K562 (cell line): ENCODE data around the gene ECHDC3. TPM values are rescaled to one million over a fixed set of nuclear protein-coding genes. Genes with fewer than 3 reads are reported as not detected.

Experiments
- BHLHE40 ChIP-seq: IDR thresholded peaks from 2 replicates; pipeline ENCODE4 v1.6.1; 2011; ENCODE audit warnings: low read length, improper control_type of control experiment
- C11orf30 ChIP-seq: fragments of 450-650 bp; IDR thresholded peaks from 2 replicates; pipeline ENCODE4 v1.6.1; 2016; ENCODE audit warnings: low read depth, mild to moderate bottlenecking
- FOXK1 ChIP-seq: sonication (generic); formaldehyde crosslinking; IDR thresholded peaks from 2 replicates; pipeline ENCODE4 v1.8.0; 2022; ENCODE audit warnings: missing genetic modification reagents, mild to moderate bottlenecking, borderline replicate concordance
- JUN ChIP-seq, 2 experiments: sonication (generic) in 1 of 2; formaldehyde crosslinking in 1 of 2; IDR thresholded peaks; 2 replicates each; pipeline versions ENCODE4 v1.6.1 to v1.8.0; 2012 to 2022; ENCODE audit warnings: borderline replicate concordance in 2 of 2, mild to moderate bottlenecking in 2 of 2, improper control_type of control experiment in 1 of 2, low read depth in 1 of 2, low read length in 1 of 2, missing genetic modification reagents in 1 of 2
- KHSRP ChIP-seq: fragments of 450-650 bp; IDR thresholded peaks from 2 replicates; pipeline ENCODE4 v1.6.1; 2017
- NCOR1 ChIP-seq: fragments of 450-650 bp; IDR thresholded peaks from 2 replicates; pipeline ENCODE4 v1.6.1; 2016; ENCODE audit warnings: mild to moderate bottlenecking, moderate library complexity
- SAFB2 ChIP-seq: fragments of 200-400 bp; formaldehyde crosslinking; IDR thresholded peaks from 2 replicates; pipeline ENCODE4 v1.6.1; 2018; ENCODE audit warnings: borderline replicate concordance, low read length, low read depth, moderate library complexity; ENCODE audit not compliant: severe bottlenecking
- SMARCA4 ChIP-seq: fragments of 450-650 bp; IDR thresholded peaks from 2 replicates; pipeline ENCODE4 v1.6.1; 2016
- TAF7 ChIP-seq: fragments of 450-650 bp; IDR thresholded peaks from 2 replicates; pipeline ENCODE4 v1.6.1; 2016; ENCODE audit warnings: missing genetic modification characterization, missing compliant biosample characterization
- ZKSCAN8 ChIP-seq: fragments of 200-800 bp; sonication (Bioruptor generic); IDR thresholded peaks from 2 replicates; pipeline ENCODE4 v1.6.1; 2016; ENCODE audit warnings: missing genetic modification characterization, missing compliant biosample characterization
- ZNF12 ChIP-seq: sonication (generic); formaldehyde crosslinking; IDR thresholded peaks from 2 replicates; pipeline ENCODE4 v1.4.0; 2020; ENCODE audit warnings: mild to moderate bottlenecking, missing genetic modification reagents
- ZNF143 ChIP-seq: sonication (generic); formaldehyde crosslinking; IDR thresholded peaks from 2 replicates; pipeline ENCODE4 v1.9.0; 2022; ENCODE audit warnings: mild to moderate bottlenecking, missing genetic modification reagents
- ZNF184 ChIP-seq: sonication (generic); formaldehyde crosslinking; IDR thresholded peaks from 2 replicates; pipeline ENCODE4 v1.5.0; 2020; ENCODE audit warnings: missing genetic modification reagents
- ZNF212 ChIP-seq: fragments of 450-650 bp; formaldehyde crosslinking; IDR thresholded peaks from 2 replicates; pipeline ENCODE4 v1.4.0; 2020; ENCODE audit warnings: mild to moderate bottlenecking
- ZNF263 ChIP-seq: sonication (generic); formaldehyde crosslinking; IDR thresholded peaks from 2 replicates; pipeline ENCODE4 v1.8.0; 2022; ENCODE audit warnings: mild to moderate bottlenecking, missing genetic modification reagents, borderline replicate concordance
- ZNF584 ChIP-seq: fragments of 200-800 bp; sonication (Bioruptor generic); IDR thresholded peaks from 2 replicates; pipeline ENCODE4 v1.6.1; 2016; ENCODE audit warnings: low read depth, mild to moderate bottlenecking, missing genetic modification characterization, missing compliant biosample characterization
- polyA plus RNA-seq, 8 experiments: library from polyadenylated mRNA; depleted of rRNA in 4 of 8; stranded (reverse) in 5 of 8; unstranded in 3 of 8; fragments of >200 nt; fragmentation: Nextera tagmentation in 2 of 8; fragmentation: Illumina TruSeq in 1 of 8; extraction: Ambion mirVana in 2 of 8; extraction: Trizol in 1 of 8; gene quantifications; 2 replicates each; pipeline versions ENCODE4 v1.2.1 to v1.2.3, GENCODE V29; 2011 to 2014; ENCODE audit warnings: inconsistent platforms in 1 of 8, missing spikeins in 1 of 8
- total RNA-seq, 7 experiments: library from RNA; depleted of rRNA in 6 of 7; stranded (reverse); fragments of >200 nt in 6 of 7; fragmentation: Illumina TruSeq in 2 of 7; extraction: Trizol in 2 of 7; gene quantifications; 2 replicates each; pipeline versions ENCODE4 v1.2.1 to v1.2.3, GENCODE V29; 2011 to 2021; ENCODE audit warnings: low replicate concordance in 1 of 7
- TF ChIP-seq, protein P1 (sequence below): IDR thresholded peaks from 2 replicates; pipeline ENCODE4 v1.6.1; 2014; ENCODE audit warnings: antibody characterized with exemption
- TF ChIP-seq, protein P2 (sequence below), 2 experiments: fragments of 150-350 bp in 1 of 2; IDR thresholded peaks; 2 replicates each; pipeline ENCODE4 v1.6.1; 2012 to 2016; ENCODE audit warnings: low read depth in 2 of 2, low read length in 2 of 2, mild to moderate bottlenecking in 1 of 2, moderate library complexity in 1 of 2
- TF ChIP-seq, protein P3 (sequence below): IDR thresholded peaks from 2 replicates; pipeline ENCODE4 v1.6.1; 2011; ENCODE audit warnings: borderline replicate concordance, low read depth, mild to moderate bottlenecking, moderate library complexity, low read length; ENCODE audit not compliant: insufficient read depth, poor library complexity, severe bottlenecking

The ECHDC3 gene
- total and polyA plus RNA-seq, 9 of the 15 experiments (the other 6 are each of a cell fraction or from before 2014, with no cell fraction given) = 0.53 to 21.9 (median 15.7) TPM

DNA sequence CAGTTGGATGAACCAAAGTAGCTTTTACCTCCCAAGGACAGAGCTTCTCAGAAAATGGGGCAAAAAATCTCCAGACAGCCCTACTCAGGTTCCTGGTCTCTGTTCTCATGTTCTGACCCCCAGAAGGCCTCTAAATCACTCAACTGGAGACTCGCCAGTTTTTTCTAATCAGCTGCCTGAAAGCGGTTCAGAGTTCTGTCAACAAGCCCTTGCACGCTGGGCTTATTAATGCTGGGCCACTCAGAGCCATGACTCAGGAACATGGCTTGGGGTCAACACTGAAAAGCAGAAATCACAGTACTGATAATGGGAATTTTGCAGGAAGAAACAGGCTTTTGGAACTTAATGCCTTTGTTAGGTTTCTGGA lies 15.3 kb downstream of the ECHDC3 start (continued):
- TF ChIP-seq ZNF584 (CRISPR knock-in tag) = no peak
- no peak for TF ChIP-seq ZNF263 (CRISPR knock-in tag)
- no peak for TF ChIP-seq TAF7 (tag)
- TF ChIP-seq ZNF12 = no peak
- TF ChIP-seq ZKSCAN8 = no peak
- TF ChIP-seq, protein P1, sequence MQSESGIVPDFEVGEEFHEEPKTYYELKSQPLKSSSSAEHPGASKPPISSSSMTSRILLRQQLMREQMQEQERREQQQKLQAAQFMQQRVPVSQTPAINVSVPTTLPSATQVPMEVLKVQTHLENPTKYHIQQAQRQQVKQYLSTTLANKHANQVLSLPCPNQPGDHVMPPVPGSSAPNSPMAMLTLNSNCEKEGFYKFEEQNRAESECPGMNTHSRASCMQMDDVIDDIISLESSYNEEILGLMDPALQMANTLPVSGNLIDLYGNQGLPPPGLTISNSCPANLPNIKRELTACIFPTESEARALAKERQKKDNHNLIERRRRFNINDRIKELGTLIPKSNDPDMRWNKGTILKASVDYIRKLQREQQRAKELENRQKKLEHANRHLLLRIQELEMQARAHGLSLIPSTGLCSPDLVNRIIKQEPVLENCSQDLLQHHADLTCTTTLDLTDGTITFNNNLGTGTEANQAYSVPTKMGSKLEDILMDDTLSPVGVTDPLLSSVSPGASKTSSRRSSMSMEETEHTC = no peak
- TF ChIP-seq C11orf30 = peak; percentile 72
- TF ChIP-seq NCOR1 = peak; percentile 74
- TF ChIP-seq ZNF184 (CRISPR knock-in tag) = no peak
- peak; percentile 77 for TF ChIP-seq SMARCA4
- no peak for TF ChIP-seq KHSRP
- TF ChIP-seq, protein P2, sequence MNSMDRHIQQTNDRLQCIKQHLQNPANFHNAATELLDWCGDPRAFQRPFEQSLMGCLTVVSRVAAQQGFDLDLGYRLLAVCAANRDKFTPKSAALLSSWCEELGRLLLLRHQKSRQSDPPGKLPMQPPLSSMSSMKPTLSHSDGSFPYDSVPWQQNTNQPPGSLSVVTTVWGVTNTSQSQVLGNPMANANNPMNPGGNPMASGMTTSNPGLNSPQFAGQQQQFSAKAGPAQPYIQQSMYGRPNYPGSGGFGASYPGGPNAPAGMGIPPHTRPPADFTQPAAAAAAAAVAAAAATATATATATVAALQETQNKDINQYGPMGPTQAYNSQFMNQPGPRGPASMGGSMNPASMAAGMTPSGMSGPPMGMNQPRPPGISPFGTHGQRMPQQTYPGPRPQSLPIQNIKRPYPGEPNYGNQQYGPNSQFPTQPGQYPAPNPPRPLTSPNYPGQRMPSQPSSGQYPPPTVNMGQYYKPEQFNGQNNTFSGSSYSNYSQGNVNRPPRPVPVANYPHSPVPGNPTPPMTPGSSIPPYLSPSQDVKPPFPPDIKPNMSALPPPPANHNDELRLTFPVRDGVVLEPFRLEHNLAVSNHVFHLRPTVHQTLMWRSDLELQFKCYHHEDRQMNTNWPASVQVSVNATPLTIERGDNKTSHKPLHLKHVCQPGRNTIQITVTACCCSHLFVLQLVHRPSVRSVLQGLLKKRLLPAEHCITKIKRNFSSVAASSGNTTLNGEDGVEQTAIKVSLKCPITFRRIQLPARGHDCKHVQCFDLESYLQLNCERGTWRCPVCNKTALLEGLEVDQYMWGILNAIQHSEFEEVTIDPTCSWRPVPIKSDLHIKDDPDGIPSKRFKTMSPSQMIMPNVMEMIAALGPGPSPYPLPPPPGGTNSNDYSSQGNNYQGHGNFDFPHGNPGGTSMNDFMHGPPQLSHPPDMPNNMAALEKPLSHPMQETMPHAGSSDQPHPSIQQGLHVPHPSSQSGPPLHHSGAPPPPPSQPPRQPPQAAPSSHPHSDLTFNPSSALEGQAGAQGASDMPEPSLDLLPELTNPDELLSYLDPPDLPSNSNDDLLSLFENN (IDR thresholded peaks at IDR 0.05; ENCODE audit: low read depth in 2 of 2, low read length in 2 of 2) = no peak
- TF ChIP-seq ZNF143 = no peak
- TF ChIP-seq BHLHE40 = peak; percentile 84
- no peak for TF ChIP-seq SAFB2
- peak; percentile 24; the same call in 1 of the 2 replicates for TF ChIP-seq JUN (IDR thresholded peaks at IDR 0.05; ENCODE audit: borderline replicate concordance, low read depth, low read length)
- TF ChIP-seq JUN (CRISPR knock-in tag; IDR thresholded peaks at IDR 0.05; ENCODE audit: borderline replicate concordance) = no peak
- TF ChIP-seq FOXK1 (CRISPR knock-in tag) = no peak
- TF ChIP-seq, protein P3, sequence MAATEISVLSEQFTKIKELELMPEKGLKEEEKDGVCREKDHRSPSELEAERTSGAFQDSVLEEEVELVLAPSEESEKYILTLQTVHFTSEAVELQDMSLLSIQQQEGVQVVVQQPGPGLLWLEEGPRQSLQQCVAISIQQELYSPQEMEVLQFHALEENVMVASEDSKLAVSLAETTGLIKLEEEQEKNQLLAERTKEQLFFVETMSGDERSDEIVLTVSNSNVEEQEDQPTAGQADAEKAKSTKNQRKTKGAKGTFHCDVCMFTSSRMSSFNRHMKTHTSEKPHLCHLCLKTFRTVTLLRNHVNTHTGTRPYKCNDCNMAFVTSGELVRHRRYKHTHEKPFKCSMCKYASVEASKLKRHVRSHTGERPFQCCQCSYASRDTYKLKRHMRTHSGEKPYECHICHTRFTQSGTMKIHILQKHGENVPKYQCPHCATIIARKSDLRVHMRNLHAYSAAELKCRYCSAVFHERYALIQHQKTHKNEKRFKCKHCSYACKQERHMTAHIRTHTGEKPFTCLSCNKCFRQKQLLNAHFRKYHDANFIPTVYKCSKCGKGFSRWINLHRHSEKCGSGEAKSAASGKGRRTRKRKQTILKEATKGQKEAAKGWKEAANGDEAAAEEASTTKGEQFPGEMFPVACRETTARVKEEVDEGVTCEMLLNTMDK = no peak
- TF ChIP-seq ZNF212 (CRISPR knock-in tag) = no peak
